HG03575 (cell line): ENCODE data around the gene GK2.

Experiments used
- ATAC-seq: cut with Tn5 transposase; IDR thresholded peaks from one replicate; pipeline ENCODE4 v1.9.1; 2021; ENCODE audit not compliant: unreplicated experiment, insufficient number of reproducible peaks, low FRiP score; ENCODE audit errors: extremely low read depth

Gene GK2

GRCh38 chr4:79396794-79397193 lies 11.2 kb downstream of the GK2 start:
- no peak for ATAC-seq

- no peak for ATAC-seq
Measured at GRCh38 chr4:79395841-79396240, 12.2 kb downstream of the GK2 start.

- ATAC-seq: no peak
Measured at GRCh38 chr4:79390890-79391289, 17.1 kb downstream of the GK2 start.

- no peak for ATAC-seq
Measured at GRCh38 chr4:79385641-79386040, 22.4 kb downstream of the GK2 start.

GRCh38 chr4:79381161-79381560 lies 26.9 kb downstream of the GK2 start:
- ATAC-seq: no peak

GRCh38 chr4:79370026-79370425 lies 38.0 kb downstream of the GK2 start:
- ATAC-seq: no peak

- no peak for ATAC-seq
Measured at GRCh38 chr4:79367096-79367495, 40.9 kb downstream of the GK2 start.

GRCh38 chr4:79366422-79366821 lies 41.6 kb downstream of the GK2 start:
- ATAC-seq: no peak

GRCh38 chr4:79364061-79364460 lies 44.0 kb downstream of the GK2 start:
- ATAC-seq: no peak

GRCh38 chr4:79362626-79363025 lies 45.4 kb downstream of the GK2 start:
- ATAC-seq: no peak

- no peak for ATAC-seq
Measured at GRCh38 chr4:79360006-79360405, 48.0 kb downstream of the GK2 start.

- no peak for ATAC-seq
Measured at GRCh38 chr4:79358438-79358837, 49.6 kb downstream of the GK2 start.

- ATAC-seq: no peak
Measured at GRCh38 chr4:79357365-79357764, 50.7 kb downstream of the GK2 start.
